ENCODE data around the gene CALHM4.
"Not testable (repeated sequence)": the region's sequence is repeated elsewhere in the genome, so short reads cannot be mapped to it uniquely, and the experiment has no call there.

CALHM4 gene

DNA sequence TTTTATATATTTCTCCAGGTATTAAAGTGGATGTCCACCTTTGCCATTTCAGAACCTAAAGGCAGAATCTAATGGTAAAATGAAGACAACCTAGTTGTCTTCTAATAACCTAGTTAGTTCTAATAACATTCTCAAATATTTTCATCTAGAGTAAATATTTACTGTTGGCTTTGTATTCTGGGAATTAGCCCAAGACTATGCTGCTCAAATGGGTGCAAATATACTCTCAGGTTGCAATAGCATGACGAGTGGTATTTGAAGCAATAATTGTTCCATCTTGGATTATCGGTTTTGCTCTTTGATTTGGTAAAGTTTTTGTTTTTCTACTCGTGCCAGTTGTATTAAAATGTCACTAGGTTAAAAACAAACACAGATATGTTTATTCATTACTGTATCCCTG, 41.7 kb downstream of the CALHM4 start:
- H3K9me3 ChIP-seq, result no peaks in the 10 kb centered on the region
- no peak overlapping the region for H3K9ac ChIP-seq
- no peak overlapping the region for H3K4me2 ChIP-seq
- H3K4me3 ChIP-seq, result no peak overlapping the region
- H3K27ac ChIP-seq, result no peak overlapping the region
- H3K36me3 ChIP-seq, result peaks cover 58% of the 10 kb centered on the region
- no peaks in the 10 kb centered on the region for H3K4me1 ChIP-seq
- TF ChIP-seq Cebpa-rat (IDR thresholded peaks at IDR 0.05), result no peak
- H4K20me1 ChIP-seq, result no peaks in the 10 kb centered on the region
- no peaks in the 10 kb centered on the region for H3K27me3 ChIP-seq

DNA sequence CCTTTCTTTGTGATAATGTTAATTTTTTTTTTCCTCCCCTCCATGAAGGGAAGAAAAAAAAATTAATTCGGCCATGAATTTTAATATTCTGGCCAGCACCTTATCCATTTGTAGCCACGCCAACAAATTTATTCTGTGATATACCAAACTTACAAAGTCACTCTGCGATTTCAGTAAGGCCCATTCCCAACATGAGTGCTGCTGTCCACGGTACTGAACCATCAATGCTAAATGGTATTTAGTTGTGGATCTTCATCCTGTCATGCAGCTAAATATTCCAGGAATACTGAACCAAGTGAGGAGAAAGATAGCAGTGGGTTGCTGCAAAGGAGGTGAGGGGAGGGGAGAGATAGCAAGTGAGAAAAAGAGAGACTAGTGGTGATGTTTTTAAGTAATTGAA, 43.3 kb downstream of the CALHM4 start:
- H3K27me3 ChIP-seq, result no peaks in the 10 kb centered on the region
- H3K27ac ChIP-seq, result no peak overlapping the region
- no peaks in the 10 kb centered on the region for H3K9me3 ChIP-seq
- TF ChIP-seq Cebpa-rat (IDR thresholded peaks at IDR 0.05), result no peak
- H3K4me3 ChIP-seq, result no peak overlapping the region
- no peak overlapping the region for H3K4me2 ChIP-seq
- peaks cover 42% of the 10 kb centered on the region for H3K36me3 ChIP-seq
- H3K9ac ChIP-seq, result no peak overlapping the region
- H4K20me1 ChIP-seq, result no peaks in the 10 kb centered on the region
- no peaks in the 10 kb centered on the region for H3K4me1 ChIP-seq

DNA sequence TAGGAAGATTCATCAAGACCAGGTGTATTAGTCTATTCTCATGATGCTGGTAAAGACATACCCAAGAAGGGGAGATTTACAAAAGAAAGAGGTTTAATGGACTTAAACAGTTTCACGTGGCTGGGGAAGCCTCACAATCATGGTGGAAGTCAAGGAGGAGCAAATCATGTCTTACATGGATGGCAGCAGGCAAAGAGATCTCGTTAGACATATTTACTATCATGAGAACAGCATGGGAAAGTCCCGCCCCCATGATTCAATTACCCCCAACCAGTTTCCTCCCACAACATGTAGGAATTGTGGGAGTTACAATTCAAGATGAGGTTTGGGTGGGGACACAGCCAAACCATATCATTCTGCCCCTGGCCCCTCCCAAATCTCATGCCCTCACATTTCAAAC, 50.4 kb downstream of the CALHM4 start:
- H3K4me1 ChIP-seq, H4K20me1 ChIP-seq, H3K9me3 ChIP-seq, H3K4me3 ChIP-seq, H3K36me3 ChIP-seq, H3K27ac ChIP-seq, H3K27me3 ChIP-seq, H3K9ac ChIP-seq, H3K4me2 ChIP-seq: not testable (repeated sequence)

DNA sequence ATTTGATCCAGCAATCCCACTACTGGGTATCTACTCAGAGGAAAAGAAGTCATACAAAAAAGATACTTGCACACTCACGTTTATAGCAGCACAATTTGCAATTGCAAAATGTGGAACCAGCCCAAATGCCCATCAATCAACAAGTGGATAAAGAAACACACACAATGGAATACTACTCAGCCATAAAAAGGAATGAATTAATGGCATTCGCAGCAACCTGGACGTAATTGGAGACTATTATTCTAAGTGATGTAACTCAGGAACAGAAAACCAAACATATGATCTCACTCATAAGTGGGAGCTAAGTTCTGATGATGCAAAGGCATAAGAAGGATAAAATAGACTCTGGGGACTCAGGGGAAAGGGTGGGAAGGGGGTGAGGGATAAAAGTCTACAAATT, 51.3 kb downstream of the CALHM4 start:
- not testable (repeated sequence) for H3K9ac ChIP-seq, H3K27ac ChIP-seq, H3K4me2 ChIP-seq, H3K9me3 ChIP-seq, H3K27me3 ChIP-seq, H3K4me3 ChIP-seq, H3K4me1 ChIP-seq, H3K36me3 ChIP-seq, H4K20me1 ChIP-seq

DNA sequence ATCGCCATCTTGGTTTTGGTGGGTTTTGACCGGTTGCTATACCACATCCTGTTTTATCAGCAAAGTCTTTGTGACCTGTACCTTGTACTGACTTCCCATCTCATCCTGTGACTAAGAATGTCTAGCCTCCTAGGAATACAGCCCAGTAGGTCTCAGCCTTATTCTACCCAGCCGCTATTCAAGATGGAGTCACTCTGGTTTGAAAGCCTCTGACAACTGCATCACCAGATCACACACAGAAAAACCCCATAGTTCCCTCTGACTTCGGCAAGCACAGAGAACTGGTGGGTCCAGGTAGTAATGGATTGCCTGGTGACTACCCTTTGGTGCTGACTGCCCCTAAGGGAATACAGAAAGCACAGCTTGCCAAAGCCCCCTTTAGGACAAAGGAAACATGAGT, 52.4 kb downstream of the CALHM4 start:
- Histone ChIP-seq H3K4me3 (no peak overlapping the region), H3K27me3 (no peaks in the 10 kb centered on the region), H3K4me1 (no peaks in the 10 kb centered on the region), H4K20me1 (no peaks in the 10 kb centered on the region), H3K27ac (no peak overlapping the region), H3K9ac (no peak overlapping the region), H3K9me3 (peaks cover 9% of the 10 kb centered on the region), H3K36me3 (no peaks in the 10 kb centered on the region), H3K4me2 (no peak overlapping the region)
- no peak for TF ChIP-seq Cebpa-rat (IDR thresholded peaks at IDR 0.05)

Data from BLaER1 (cell line).